T-helper 22 cell (primary cell): Measurements from ENCODE around the gene ACR.

ENCODE experiments used
- DNase-seq: peaks from one replicate; pipeline ENCODE4 v3.0.0-alpha.2; 2020; ENCODE audit warnings: low read depth

ACR gene

GRCh38 chr22:50702821-50703725, 34.9 kb upstream of the ACR start:
- DNase-seq, result no peak

- no peak for DNase-seq
These were observed 34.1 kb upstream of the ACR start for GRCh38 chr22:50703726-50704509.

- DNase-seq, result no peak
These were observed 33.3 kb upstream of the ACR start for GRCh38 chr22:50704510-50705218.

- no peak for DNase-seq
These were observed 32.7 kb upstream of the ACR start for GRCh38 chr22:50705219-50705691.

- no peak for DNase-seq
These were observed 32.1 kb upstream of the ACR start for GRCh38 chr22:50705851-50706351.

GRCh38 chr22:50706481-50707125, 31.4 kb upstream of the ACR start:
- DNase-seq, result no peak

GRCh38 chr22:50708474-50708873, 29.5 kb upstream of the ACR start:
- no peak for DNase-seq

- no peak for DNase-seq
These were observed 29.0 kb upstream of the ACR start for GRCh38 chr22:50708996-50709395.

GRCh38 chr22:50710221-50710620, 27.8 kb upstream of the ACR start:
- DNase-seq, result no peak

GRCh38 chr22:50710886-50711285, 27.1 kb upstream of the ACR start:
- DNase-seq, result no peak

- no peak for DNase-seq
These were observed 26.3 kb upstream of the ACR start for GRCh38 chr22:50711446-50712340.

GRCh38 chr22:50712341-50713007, 25.5 kb upstream of the ACR start:
- DNase-seq, result no peak

- no peak for DNase-seq
These were observed 25.0 kb upstream of the ACR start for GRCh38 chr22:50713008-50713385.

GRCh38 chr22:50713571-50714056, 24.4 kb upstream of the ACR start:
- DNase-seq, result no peak

GRCh38 chr22:50714150-50714549, 23.9 kb upstream of the ACR start:
- no peak for DNase-seq

GRCh38 chr22:50714631-50715179, 23.3 kb upstream of the ACR start:
- DNase-seq, result no peak

GRCh38 chr22:50715250-50715649, 22.8 kb upstream of the ACR start:
- no peak for DNase-seq

- DNase-seq, result no peak
These were observed 22.2 kb upstream of the ACR start for GRCh38 chr22:50715776-50716175.

- no peak for DNase-seq
These were observed 21.5 kb upstream of the ACR start for GRCh38 chr22:50716290-50717024.
